Thyroid gland (tissue), 4 donors: ENCODE data around the gene TMEM116. TPM values are rescaled to one million over a fixed set of nuclear protein-coding genes. Genes with fewer than 3 reads are reported as not detected.

Source experiments
- DNase-seq, 2 donors: peaks; one replicate each; pipeline ENCODE4 v3.0.0-alpha.2; 2019
- H3K27ac ChIP-seq, 3 donors: fragments of 200-600 bp; sonication (generic); 1 replicate in 2 of 3; 2 replicates in 1 of 3; pipeline ENCODE4 v1.5.1; 2016 to 2019; ENCODE audit warnings: mild to moderate bottlenecking in 1 of 3, moderate library complexity in 1 of 3
- H3K27me3 ChIP-seq: fragments of 200-600 bp; sonication (generic); one replicate; pipeline ENCODE4 v1.5.1; 2019
- H3K36me3 ChIP-seq, 2 donors: fragments of 200-600 bp; sonication (generic); one replicate each; pipeline ENCODE4 v1.5.1; 2016 to 2019
- H3K4me1 ChIP-seq, 2 donors: fragments of 200-600 bp; sonication (generic); one replicate each; pipeline ENCODE4 v1.5.1; 2017 to 2019
- H3K4me3 ChIP-seq, 3 donors: fragments of 200-600 bp; sonication (generic); replicated peaks in 1 of 3; 1 replicate in 2 of 3; 2 replicates in 1 of 3; pipeline ENCODE4 v1.5.1; 2016; ENCODE audit warnings: mild to moderate bottlenecking in 1 of 3
- H3K9me3 ChIP-seq: fragments of 200-600 bp; sonication (generic); one replicate; pipeline ENCODE4 v1.5.1; 2017
- POLR2A ChIP-seq, 2 donors: fragments of 450-650 bp; IDR thresholded peaks; one replicate each; pipeline ENCODE4 v1.6.1; 2017; ENCODE audit warnings: antibody characterized with exemption in 2 of 2, mild to moderate bottlenecking in 2 of 2, moderate library complexity in 1 of 2
- WGBS, 2 donors: methylation state at CpG; one replicate each; pipeline ENCODE4 v1.1.5; 2017; 5-methylcytosine and 5-hydroxymethylcytosine counted together
- intact Hi-C: fragments of 100-400 bp; cut with DNase I; formaldehyde crosslinking; loops from one replicate; pipeline ENCODE4 v1.15.1; 2023
- total RNA-seq, 4 donors: library from RNA; depleted of rRNA; stranded (reverse); fragments of >200 nt; gene quantifications; one replicate each; pipeline ENCODE4 v1.2.3, GENCODE V29; 2016
- TF ChIP-seq, protein P1 (sequence below), 6 experiments: fragments of 200-600 bp in 3 of 6; fragments of 450-650 bp in 3 of 6; sonication (generic) in 3 of 6; IDR thresholded peaks; one replicate each; pipeline ENCODE4 v1.5.1; 2016 to 2019; ENCODE audit warnings: antibody characterized with exemption in 6 of 6, mild to moderate bottlenecking in 2 of 6, inconsistent platforms in 1 of 6, moderate library complexity in 1 of 6

The TMEM116 gene
- total RNA-seq, 4 donors from 2014 or later, result 20.0 to 33.0 (median 26.6) TPM

DNA sequence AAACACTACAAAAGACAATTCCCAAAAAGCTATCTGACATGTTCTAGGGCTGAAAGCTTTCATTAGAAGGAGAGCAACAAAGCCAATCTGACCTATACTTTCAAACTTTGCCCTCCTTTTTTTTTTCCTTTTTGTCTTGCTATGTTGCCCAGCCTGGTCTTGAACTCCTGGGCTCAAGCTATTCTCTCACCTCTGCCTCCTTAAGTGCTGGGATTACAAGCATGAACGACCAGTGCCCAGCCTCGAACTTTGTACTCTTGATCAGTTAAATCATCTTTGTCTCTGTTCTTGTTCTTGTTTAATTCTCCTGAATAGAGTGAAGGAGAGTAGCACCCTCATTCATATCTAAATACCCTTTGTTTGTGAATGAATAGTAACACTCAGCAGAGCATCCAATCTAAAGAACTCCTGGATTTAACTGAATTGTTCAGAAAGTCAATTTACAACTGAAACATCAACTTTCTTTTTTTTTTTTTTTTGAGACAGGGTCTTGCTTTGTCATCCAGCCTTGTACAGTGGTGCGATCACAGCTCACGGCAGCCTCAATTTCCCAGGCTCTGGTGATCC lies 22.3 kb upstream of the TMEM116 start:
- intact Hi-C loops, result no loop called here
- no peaks in the 10 kb centered on the region for H3K9me3 ChIP-seq
- no peak overlapping the region for H3K27ac ChIP-seq
- 83 to 88% methylated on average over 4 of the region's 4 CpGs for WGBS, 2 donors
- H3K27me3 ChIP-seq, result no peaks in the 10 kb centered on the region
- no peak for TF ChIP-seq POLR2A (IDR thresholded peaks at IDR 0.05)
- TF ChIP-seq, protein P1, sequence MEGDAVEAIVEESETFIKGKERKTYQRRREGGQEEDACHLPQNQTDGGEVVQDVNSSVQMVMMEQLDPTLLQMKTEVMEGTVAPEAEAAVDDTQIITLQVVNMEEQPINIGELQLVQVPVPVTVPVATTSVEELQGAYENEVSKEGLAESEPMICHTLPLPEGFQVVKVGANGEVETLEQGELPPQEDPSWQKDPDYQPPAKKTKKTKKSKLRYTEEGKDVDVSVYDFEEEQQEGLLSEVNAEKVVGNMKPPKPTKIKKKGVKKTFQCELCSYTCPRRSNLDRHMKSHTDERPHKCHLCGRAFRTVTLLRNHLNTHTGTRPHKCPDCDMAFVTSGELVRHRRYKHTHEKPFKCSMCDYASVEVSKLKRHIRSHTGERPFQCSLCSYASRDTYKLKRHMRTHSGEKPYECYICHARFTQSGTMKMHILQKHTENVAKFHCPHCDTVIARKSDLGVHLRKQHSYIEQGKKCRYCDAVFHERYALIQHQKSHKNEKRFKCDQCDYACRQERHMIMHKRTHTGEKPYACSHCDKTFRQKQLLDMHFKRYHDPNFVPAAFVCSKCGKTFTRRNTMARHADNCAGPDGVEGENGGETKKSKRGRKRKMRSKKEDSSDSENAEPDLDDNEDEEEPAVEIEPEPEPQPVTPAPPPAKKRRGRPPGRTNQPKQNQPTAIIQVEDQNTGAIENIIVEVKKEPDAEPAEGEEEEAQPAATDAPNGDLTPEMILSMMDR (IDR thresholded peaks at IDR 0.05), result no peak
- DNase-seq, result no peak
- H3K36me3 ChIP-seq, result peaks cover 44 to 48% of the 10 kb centered on the region in 2 donors
- no peaks in the 10 kb centered on the region for H3K4me1 ChIP-seq
- no peak overlapping the region for H3K4me3 ChIP-seq

DNA sequence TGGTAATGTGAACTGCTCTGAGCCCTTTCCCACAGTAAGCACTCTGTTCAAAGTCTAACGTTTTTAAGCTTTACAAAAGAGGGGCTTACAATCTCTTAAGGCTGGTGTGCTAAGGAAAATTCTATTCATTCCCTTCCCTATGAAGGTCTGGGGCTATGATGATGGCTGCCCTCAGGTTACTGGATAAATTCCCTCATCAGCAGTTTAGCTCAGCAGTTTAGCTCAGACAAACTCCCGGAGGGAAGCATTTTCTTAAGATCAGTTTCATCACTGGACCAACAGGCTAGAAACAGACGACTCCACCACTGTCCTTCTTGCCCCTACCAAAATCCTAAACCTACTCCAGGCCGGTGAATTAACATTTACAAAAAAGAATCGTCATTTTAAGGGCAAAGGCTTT lies 19.3 kb upstream of the TMEM116 start:
- TF ChIP-seq POLR2A (IDR thresholded peaks at IDR 0.05), result no peak
- TF ChIP-seq, protein P1 (IDR thresholded peaks at IDR 0.05), result no peak
- peaks cover 23 to 32% of the 10 kb centered on the region in 2 donors for H3K36me3 ChIP-seq
- H3K27me3 ChIP-seq, result no peaks in the 10 kb centered on the region
- no peak overlapping the region for H3K4me3 ChIP-seq
- H3K4me1 ChIP-seq, result no peaks in the 10 kb centered on the region
- H3K27ac ChIP-seq, result no peak overlapping the region
- whole genome bisulfite sequencing, 2 donors, result 91 to 95% methylated on average over 5 of the region's 5 CpGs
- intact Hi-C loops, result no loop called here
- H3K9me3 ChIP-seq, result no peaks in the 10 kb centered on the region
- no peak for DNase-seq

DNA sequence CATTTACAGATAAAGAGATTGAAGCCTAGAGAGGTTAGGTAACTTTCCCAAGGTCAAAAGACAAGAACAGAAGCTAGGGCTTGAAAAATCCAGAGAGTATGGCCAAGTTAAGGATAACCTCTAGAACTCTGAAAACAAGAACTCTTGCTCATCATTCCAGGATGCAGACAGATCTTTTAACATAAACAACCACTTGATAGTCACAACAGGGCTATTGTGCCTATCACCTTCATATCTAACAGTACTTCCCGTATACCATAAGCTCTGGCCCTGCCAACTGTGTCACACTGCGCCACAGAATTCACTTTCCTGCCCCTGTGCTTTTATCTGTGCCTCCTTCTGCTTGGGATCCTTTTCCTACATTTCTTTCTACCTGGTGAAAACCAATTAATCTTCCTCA lies 18.5 kb upstream of the TMEM116 start:
- no peak for DNase-seq
- no peaks in the 10 kb centered on the region for H3K9me3 ChIP-seq
- no peak overlapping the region for H3K27ac ChIP-seq
- intact Hi-C loops, result no loop called here
- no peaks in the 10 kb centered on the region for H3K27me3 ChIP-seq
- TF ChIP-seq, protein P1 (IDR thresholded peaks at IDR 0.05), result no peak
- TF ChIP-seq POLR2A (IDR thresholded peaks at IDR 0.05), result no peak
- H3K4me3 ChIP-seq, result no peak overlapping the region
- H3K4me1 ChIP-seq, result no peaks in the 10 kb centered on the region
- H3K36me3 ChIP-seq, result peaks cover 23 to 30% of the 10 kb centered on the region in 2 donors
- 92% methylated on average over 2 of the region's 2 CpGs for WGBS, 2 donors

DNA sequence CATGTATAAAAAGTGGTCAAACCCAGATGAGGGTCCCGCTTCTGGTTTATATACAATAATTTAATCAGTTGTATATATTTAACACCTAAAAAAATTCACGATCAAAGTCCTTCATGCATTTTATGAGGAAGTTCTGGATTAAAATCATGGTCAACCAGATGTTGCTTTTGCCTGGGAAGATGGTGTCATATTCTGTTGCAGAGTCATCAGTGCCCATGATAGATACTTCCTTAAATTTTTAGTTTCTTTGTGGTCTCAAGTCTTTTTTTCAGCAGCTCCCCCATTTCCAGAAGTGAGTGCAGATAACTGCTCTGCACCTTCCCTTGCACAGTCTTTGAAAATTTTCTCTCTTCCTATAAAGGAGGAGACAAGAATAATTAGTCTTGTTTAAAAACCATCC lies 16.3 kb upstream of the TMEM116 start:
- intact Hi-C loops, result no loop called here
- H3K4me1 ChIP-seq, result no peaks in the 10 kb centered on the region
- no peak overlapping the region for H3K4me3 ChIP-seq
- no peaks in the 10 kb centered on the region for H3K9me3 ChIP-seq
- 90 to 95% methylated on average over 2 of the region's 2 CpGs for WGBS, 2 donors
- no peaks in the 10 kb centered on the region for H3K27me3 ChIP-seq
- H3K27ac ChIP-seq, result no peak overlapping the region
- no peak for DNase-seq
- TF ChIP-seq, protein P1 (IDR thresholded peaks at IDR 0.05), result no peak
- TF ChIP-seq POLR2A (IDR thresholded peaks at IDR 0.05), result no peak
- H3K36me3 ChIP-seq, result peaks cover 16 to 24% of the 10 kb centered on the region in 2 donors

DNA sequence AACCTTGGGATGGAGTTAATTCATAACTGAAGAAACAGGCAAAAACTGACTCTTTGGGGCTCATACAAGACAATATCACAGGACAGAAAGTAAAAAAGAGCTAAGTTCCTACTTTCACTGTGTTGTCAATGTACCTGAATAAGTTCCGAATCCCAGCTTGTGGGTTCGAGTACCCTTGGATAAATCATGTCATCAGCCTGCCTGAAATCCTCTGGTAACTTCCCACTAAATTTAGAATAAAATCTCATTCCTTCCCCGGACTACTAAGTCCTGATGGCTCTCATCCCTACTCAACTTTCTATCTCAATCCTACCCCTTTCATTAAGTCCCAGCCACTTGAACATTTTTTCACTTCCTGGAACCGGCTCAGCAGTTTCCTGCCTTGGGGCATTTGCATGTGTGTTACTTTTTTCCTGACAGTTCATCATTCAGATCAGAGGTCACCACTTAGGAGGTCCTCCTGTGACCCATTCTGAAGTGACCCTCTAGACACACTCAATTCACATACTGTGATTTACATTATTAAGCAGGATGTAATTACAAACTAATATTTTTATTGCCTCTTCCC lies 12.9 kb upstream of the TMEM116 start:
- Histone ChIP-seq H3K27me3 (no peaks in the 10 kb centered on the region), H3K4me1 (no peaks in the 10 kb centered on the region), H3K27ac (no peak overlapping the region), H3K9me3 (no peaks in the 10 kb centered on the region), H3K4me3 (no peak overlapping the region), H3K36me3 (peaks cover 11 to 29% of the 10 kb centered on the region in 2 donors)
- 70 to 71% methylated on average over 4 of the region's 4 CpGs for WGBS, 2 donors
- intact Hi-C loops, result no loop called here
- no peak for DNase-seq
- no peak for TF ChIP-seq POLR2A (IDR thresholded peaks at IDR 0.05)
- TF ChIP-seq, protein P1 (IDR thresholded peaks at IDR 0.05), result no peak
